ENCODE results near the gene PRSS21.
A peak's percentile ranks its signal among the peaks of the same experiment; 100 is the strongest.

Gene PRSS21

DNA sequence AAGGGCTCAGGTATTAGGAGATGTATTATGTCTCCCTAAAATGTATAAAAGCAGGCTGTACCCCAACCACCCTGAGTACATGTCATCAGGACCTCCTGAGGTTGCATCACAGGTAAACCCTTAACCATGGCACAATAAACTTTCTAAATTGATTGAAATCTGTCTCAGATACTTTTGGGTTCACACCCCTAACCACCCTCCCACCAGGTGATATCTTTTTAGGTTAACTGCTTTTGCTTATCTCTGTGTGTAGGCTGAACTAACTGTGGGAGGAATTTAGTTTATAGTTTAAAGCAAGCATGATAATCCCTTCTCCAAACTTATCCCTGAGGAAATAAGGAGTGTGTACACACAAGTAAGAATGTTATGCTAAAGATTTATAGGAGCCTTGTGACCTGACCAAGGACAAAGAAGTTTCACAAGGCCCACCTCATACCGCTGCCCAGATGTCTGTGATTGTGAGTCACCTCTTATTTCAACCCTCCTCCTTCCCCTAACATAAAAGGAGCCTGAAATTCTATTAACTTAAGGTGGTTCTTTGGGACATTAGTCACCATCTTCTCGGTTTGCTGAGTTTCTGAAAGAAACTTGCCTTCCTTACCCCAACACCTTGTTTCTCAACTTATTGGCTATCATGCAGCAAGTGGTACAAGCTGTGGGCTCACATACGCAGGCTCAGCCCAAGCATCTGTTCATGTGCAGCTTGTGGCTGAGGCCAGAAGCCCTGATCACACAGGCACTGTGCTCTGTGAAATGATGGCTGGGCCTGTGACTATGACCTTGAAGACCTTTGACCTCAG is 29.7 kb downstream of the PRSS21 start:
- DNase-seq = no peak

GRCh38 chr16:2848933-2849725 is 32.1 kb downstream of the PRSS21 start:
- DNase-seq = no peak

DNA sequence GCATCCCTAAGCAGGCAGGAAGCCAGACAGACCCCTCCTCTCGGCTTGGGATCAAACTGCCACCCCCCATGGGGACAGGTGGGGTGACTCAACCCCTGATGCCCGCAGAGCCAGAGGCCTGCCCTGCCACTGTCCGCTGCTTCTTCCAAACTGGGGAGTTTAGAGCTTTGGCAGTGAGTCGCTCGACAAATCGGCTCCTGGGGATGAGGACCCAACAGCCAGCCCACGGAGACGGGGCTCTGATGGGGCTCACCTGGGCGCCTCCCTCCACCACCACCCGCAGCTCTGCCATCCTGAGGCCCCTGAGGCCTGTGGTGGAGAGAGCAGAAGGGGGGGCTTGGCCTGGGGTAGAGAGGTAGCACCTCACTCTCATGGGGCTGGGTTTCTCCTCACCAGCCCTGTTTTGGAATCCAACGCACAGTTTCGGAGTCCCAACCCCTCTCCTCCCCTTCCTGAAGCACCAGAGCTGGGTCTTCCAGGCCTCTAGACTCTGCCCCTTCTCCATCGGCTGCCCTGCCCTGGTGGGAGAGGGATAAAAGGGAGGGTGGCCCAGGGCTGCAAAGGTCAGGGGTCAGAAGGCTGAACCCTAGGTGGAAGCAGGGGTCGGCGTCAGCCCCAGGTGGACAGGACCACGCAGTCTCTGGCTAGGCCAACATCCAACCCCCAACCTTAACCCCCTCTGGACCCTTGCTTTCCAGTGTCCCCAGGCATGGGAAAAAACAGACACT is 35.1 kb downstream of the PRSS21 start:
- DNase-seq = no peak

DNA sequence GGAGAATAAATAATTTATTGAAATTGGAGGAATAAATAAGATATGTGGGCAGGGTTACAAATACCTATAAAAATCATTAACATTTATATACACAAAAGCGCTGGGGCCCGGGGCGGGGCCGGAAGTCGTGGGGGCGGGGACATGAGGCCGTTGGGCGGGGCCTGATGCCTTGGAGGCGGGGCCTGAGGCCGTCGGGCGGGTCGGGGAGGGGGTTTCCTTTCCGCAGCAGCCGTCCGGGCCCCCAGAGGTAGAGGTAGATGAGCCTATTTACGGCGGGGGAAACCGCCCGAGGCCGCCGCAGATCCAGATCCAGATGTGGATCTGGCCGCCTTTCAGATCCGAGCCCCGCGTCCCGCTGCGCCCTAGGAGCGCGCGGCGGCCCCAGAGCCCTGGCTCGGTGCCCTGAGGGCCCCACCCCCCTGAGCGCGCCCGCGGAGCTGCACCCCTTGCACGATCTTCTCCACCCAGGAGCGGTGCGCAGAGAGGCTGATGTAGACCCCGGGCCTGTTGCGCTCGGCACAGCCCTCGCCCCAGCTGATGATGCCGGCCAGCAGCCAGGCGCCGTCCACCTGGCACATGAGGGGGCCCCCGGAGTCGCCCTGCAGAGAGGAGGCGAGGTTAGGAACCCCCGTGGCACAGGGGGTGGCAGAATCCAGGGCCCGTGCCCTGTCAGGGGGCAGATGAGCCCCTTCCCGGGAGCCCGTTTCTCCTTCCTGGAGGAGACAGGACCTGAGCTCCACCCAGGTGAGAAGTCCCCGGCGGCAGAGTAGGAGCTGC is 35.9 kb downstream of the PRSS21 start:
- DNase-seq = no peak

DNA sequence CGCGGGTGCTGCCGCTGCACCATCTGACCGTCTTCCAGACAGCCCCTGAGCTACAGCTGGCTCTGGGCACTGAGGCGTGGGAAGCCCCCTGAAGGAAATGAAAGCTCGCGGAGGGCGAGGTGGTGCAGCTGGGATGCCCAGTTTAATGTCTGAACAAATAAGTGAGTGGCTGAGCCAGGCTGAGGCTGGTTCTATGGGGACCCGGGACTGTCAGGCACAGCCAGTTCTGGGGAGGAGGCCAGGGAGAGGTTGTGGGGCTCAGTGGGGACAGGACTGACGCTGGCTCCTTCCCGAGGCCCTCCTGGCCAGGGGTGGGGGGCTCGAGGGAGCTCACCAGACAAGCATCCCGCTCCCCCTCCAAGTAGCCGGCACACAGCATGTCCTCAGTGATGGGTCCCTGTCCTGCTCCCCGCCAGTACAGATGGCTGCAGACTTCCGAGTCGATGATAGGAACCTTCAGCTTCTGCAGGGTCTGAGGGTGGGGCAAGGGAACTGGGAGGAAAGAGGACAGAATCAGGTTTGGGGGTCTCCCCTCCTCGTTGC is 36.6 kb downstream of the PRSS21 start:
- DNase-seq = no peak

DNA sequence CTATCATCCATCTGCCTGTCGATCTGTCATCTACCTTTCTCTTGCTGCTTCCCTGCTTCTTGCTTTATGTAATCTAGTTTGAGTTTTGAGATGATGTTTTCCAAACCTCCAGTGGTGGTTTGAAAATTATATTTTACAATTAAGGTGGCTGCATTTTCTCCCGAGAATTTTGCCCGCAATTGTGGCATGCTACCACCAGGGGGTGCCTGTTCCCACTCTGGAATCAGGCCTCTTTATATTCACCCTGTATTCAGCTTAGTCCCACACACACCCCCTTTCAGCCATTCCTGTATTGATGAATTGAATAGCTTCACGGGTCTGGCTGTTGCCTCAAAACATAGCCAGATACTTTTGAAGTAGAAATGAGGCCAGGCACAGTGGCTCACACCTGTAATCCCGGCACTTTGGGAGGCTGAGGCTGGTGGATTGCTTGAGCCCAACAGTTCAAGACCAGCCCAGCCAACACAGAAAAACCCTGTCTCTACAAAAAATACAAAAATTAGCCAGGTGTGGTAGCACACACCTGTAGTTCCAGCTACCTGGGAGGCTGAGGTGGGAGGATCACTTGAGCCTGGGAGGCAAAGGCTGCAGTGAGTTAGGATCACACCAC is 37.8 kb downstream of the PRSS21 start:
- no peak for DNase-seq

DNA sequence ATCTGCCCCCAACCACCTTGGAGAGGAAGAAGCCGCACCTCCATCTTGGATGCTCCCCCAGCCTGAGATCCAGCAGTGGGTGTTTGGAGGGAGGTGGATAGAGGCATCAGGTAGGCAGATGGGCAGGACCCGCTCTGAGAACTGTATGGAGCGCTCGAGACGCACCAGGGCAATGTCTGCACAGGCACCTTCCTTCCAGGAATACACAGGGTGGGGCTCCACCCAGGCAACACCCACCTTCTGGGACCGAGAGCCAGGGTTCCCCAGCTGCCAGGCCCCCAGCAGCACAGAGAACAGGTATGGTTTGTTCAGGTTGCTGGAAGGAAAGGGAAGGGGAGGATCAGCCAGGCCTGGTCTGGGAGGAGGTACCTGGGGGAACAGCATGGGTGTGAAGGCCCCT is 38.5 kb downstream of the PRSS21 start:
- no peak for DNase-seq

- DNase-seq = no peak
Measured at GRCh38 chr16:2856061-2856670, 39.1 kb downstream of the PRSS21 start.

- DNase-seq = no peak
Measured at GRCh38 chr16:2856686-2857450, 39.8 kb downstream of the PRSS21 start.

GRCh38 chr16:2857451-2858244 is 40.6 kb downstream of the PRSS21 start, which contains the start of gene PRSS22:
PRSS22 (minus strand) TSS chr16:2858170; CDS start chr16:2858104, 66 bp downstream.
- no peak for DNase-seq

DNA sequence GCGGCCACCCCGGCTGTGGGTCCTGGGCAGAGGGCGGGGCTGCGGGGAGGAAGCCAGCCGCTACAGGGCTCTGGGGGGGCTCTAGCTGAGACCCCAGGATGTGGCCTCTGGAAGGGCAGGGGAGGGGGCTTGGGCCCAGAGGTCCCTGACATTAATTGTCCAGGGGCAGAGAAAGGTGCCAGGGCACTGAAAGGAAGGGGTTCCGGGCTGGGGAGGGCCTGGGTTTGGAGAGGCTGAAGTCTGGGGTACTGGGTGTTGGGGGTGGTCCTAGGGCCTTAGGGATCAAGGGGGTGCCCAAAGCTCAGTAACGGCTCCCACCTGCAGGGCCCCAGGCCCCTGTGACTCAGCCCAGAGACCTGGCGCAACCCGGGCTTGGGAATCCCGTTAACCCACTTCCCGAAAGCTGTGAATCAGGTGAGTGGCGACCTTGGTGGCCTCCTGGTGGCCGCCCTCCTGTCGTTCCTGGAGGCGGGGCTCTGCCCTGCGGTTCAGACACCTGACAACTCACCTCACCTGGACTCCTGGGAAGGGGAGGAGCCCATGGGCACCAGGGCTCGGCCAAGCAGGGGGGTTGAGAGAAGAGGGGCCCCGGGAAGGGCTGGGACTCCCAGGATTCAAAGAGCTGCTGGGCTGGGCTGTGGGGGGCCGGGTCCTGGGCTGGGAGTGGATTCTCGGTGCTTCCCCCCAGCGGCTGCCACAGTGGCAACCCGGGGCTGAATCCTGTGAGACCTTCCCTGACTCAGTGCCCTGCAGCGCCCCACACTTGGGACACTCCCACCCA is 41.4 kb downstream of the PRSS21 start:
- no peak for DNase-seq

- no peak for DNase-seq
Measured at GRCh38 chr16:2859686-2860265, 42.7 kb downstream of the PRSS21 start.

- DNase-seq = no peak
Measured at GRCh38 chr16:2860826-2861567, 44.0 kb downstream of the PRSS21 start.

DNA sequence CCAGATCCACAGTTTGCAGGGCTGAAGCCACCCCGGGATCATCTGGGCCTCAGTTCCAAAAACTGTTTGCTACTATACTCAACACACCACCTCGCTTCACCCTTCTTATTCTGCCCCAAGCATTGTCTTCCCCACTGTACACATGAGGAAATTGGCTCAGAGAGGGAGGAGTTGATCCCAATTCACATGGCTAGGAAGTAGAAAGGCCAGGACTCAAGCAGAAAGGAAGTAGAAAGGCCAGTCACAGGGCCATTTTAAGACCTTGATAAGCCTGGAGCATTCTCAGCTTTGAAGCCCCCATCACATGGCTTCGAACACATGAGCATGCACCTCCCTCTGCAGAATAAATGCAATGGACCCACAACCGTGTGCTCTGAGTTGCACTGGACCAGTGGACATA is 48.6 kb downstream of the PRSS21 start:
- DNase-seq = no peak

DNA sequence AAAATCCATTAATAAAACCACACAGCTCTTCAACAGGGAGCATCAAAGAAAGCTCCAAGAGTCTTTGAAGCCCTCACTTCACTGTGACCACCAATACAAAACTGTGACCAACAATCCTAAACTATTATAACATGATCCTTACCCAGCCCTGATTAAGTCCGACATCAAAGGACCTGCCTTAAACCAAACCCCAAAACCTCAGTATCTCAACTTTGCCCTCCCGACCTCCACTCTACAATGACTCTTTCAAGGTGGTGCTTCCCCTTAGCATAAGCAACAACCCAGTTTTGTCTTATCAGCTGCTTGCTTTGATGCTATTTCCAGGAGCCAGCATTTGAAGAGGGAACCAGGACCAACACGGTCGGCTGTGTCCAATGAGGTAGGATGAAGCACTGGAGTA is 49.4 kb downstream of the PRSS21 start:
- DNase-seq = no peak

GRCh38 chr16:2867661-2867986 is 50.6 kb downstream of the PRSS21 start:
- DNase-seq = no peak

DNA sequence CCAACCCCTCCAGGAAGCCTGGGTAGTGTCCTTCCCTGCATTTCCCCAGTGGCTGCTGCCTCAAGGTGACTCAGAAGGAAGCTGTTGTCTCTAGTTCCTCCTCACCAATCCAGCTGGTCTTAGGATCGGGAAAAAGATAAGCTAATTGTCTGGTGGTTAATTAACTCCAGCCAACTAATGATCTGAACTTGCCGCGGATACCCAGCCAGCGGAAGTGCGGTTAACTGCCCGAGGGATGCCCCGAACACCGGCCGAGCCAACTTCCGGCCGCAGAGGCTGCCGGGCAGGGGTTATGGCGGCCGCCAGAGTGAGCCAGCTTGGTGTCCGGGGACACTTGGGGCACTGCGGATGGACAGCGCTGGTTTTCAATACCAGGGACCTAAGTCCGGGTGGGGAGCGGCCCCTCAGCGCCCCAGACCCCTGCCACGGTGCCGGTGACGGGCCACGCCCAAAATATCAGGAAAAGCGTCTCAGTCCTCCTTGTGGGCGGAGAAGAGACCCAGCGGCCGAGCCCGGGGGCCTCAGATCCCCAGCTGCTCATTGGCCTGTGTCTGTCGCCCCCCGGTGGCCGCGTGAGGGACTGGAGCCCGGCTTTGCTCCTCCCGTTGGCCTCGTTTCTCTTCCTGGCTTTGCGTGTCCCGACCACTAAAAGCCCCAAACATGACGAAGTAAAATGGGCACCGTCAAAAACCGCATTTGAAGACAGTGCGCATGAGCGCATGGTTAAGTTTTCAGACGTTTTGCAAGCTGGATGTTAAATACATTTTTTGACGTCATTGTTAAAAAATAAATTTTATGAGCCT is 51.2 kb downstream of the PRSS21 start:
- DNase-seq = peak; percentile 93
